Measurements from ENCODE around the gene ZC3H12A.

ZC3H12A gene

DNA sequence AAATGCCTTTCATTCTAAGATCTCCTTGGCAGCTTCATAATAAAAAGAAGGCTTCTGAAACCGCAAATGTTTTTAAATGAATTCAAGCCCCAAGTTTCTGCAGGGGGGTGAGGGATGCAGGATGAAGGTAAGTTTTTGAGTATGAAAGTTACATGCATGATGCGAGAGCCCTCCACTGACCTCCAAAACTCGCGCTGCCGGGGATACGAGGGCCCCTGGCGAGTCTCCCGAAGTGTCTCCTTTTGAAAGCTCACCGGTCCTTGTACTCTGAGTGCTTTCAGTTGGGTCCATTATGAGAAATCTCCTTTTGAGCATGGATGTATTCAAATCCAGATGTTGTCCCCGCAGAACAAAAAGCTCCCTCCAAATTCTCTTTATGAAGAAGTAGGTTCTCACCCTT lies 18.9 kb upstream of the ZC3H12A start:
- no peak for DNase-seq (ENCODE audit: low spot score)

DNA sequence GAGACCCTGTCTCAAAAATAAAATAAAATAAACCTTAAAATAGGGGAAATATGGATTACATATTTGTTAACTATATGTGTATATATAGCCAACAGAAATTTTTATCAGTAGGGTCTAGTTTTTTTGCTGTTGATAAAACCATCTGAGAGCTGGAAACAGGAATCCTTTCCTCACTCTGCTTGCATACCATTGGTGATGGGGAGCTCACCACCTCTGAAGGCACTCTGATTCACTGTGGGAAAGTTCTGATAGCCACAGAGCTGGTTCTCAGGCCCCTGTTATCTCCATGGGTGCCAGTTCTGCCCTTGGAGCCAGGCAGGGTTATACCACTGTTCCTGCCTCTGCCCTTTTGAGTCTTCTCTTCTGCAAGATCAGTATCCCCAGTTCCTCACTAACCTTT lies 17.8 kb upstream of the ZC3H12A start:
- DNase-seq (ENCODE audit: low spot score) = no peak

DNA sequence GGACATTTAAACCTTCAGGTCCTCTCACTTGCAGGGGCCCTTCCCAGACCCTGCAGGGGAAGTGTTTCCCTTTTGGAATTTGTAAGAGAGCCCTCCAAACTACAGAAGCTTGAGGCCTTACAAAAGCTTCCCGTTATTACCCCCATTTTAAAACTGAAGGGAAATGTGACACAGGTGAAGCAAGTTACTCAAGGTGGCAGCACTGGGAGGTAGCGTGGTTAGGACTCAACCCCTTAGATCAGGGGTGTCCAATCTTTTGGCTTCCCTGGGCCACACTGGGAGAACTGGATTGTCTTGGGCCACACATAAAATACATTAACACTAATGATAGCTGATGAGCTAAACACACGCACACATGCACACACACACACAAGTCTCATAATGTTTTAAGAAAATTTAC lies 15.8 kb upstream of the ZC3H12A start:
- no peak for DNase-seq (ENCODE audit: low spot score)

DNA sequence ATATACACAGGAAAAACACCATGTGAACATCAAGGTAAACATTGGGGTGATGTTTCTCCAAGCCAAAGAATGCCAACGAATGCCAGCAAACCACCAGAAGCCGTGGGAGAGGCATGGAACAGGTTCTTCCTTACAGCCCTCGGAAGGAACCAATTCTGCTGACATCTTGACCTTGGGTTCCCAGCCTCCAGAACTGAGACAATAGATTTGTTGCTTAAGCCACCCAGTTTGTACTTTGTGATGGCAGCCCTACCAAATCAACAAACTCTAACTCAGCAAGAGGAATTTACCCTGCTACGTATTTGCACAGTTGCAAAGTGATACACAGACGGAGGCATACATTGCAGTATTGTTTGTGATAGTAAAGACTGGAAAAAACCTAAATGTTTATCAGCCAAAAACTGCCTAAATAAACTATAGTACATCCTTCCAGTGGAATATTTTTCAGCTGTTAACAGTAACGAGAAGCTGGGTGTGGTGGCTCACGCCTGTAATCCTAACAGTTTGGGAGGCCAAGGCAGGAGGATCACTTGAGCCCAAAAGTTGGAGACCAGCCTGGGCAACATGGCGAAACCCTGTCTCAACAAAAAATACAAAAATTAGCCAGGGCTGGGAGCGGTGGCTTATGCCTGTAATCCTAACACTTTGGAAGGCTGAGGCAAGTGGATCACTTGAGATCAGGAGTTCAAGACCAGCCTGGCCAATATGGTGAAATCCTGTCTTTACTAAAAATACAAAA lies 12.5 kb upstream of the ZC3H12A start:
- no peak for DNase-seq (ENCODE audit: low spot score)

DNA sequence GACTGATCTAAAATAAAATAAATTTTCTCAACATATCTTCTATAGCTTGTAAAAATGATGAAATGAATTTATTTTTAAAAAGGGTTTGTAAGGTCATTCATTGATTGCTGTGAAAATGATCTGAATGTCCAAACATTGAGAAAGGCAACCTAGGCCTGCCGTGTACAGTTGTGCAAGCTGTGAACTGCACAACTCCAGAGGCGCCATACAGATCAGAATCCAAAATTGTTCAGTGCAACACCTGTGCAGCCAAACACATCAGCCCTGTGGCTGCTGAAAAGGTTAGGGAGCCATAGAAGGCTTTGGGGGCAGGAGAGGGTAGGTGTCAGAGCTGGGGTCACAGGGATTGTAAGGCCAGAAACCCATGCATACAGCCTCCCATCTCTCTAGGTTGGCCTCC lies 9.9 kb upstream of the ZC3H12A start:
- no peak for DNase-seq (ENCODE audit: low spot score)

DNA sequence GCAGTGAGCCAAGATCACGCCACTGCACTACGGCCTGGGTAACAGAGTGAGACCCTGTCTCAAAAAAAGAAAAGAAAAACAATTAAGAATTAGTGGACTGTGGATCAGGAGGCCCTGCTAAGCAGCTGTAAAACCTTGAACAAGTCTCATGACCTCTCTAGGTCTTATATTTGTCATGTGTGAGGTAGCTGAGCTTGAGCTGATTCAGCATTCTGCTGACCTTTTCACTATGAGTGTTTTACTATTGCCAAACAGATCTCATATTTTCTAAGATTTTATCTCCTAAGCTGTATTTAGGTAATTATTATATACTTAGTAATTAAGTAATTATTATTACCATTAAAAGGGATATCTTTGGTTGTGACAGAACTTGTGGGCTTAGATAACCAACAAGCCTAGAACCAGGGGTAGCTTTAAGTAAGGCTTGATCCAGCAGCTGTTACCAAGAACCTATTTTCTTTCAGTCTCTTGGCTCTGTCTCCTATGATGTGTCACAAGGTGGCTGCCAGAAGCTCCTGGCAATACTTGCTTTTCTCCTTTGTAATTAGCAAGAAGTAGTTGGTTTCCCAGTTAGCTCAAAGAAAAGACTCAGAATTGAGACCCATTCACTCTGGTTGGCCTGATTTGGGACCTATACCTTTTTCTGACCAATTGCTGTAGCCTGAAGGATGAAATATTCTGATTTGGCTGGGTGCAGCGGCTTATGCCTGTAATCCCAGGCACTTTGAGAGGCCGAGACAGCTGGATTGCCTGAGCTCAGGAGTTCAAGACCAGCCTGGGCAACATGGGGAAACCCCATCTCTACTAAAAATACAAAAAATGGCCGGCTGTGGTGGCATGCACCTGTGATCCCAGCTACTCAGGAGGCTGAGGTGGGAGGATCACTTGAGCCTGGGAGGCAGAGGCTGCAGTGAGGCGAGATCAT lies 8.5 kb upstream of the ZC3H12A start:
- no peak for DNase-seq (ENCODE audit: low spot score)

DNA sequence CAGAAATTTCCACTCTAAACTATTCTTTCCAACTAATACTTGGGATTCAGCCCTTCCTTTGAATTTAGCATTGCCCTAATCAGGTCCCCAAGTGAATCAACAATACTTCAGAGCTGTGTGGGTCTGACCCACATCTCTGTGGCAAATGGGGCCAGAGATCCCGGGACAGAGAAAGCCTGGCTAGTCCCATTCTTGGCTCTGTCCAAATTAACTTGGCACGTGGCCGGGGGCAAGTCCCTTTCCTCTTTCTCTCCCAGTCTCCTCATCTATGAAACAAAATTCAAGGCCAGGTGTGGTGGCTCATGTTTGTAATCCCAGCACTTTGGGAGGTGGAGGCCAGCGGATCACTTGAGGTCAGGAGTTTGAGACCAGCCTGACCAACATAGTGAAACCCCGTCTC lies 6.3 kb upstream of the ZC3H12A start:
- no peak for DNase-seq (ENCODE audit: low spot score)

DNA sequence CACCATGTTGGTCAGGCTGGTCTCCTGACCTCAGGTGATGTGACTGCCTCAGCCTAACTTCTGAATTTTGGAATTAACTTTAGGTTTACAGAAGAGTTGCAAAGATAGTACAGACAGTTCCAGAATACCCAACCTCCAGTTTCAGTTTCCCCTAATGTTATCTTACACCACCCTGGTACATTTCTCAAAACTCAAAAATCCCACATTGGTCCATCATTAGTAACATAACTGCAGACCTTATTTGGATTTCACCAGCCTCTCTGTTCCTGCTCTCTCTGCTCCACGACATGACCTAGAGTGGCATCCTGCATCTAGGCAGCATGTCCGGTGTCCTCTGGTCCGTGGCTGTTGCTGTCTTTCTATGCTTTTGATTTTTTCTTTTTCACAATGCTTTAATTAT lies 5.0 kb upstream of the ZC3H12A start:
- DNase-seq (ENCODE audit: low spot score) = no peak

DNA sequence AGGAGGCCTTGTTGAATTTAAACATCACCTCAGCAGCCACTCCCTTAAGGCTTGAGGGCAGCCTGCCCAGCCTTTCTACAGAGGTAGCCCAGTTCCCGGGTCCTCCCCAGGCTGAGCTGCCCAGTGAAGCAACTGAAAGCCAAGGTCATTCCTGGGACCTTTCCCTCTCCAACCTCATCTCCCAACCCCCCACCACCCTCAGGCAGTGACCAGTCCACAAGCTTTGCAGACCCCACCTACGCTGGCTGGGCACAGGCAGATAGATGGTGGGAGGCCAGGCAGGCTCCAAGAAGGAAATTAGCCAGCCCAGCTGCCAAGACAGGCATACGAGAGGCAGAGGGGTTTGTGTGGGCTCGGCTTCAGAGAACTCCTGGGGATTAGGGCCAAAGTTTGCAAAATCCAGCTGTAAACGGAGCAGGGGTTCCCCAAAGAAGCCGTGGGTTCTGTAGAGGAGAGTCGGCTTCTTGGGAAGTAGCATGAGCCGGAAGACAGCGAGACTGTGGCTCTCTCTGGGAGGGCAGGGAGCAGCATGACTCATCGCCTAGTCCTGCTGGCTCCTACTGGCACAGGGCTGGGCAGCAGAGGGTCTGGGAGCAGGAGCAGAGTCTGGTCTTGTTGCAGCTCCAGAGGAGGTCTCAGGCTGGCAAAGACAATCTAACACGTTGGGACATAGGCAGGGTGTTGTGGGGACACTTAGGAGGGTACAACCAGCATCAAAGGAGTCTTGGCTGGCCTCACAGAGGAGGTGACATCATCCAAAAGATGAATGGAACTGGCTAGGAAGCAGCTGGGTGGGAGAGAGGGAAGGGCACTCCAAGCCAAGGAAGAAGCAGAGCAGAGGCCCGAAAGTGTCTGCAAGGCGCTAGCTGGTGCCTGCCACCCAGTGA lies 2.8 kb upstream of the ZC3H12A start:
- no peak for DNase-seq (ENCODE audit: low spot score)

DNA sequence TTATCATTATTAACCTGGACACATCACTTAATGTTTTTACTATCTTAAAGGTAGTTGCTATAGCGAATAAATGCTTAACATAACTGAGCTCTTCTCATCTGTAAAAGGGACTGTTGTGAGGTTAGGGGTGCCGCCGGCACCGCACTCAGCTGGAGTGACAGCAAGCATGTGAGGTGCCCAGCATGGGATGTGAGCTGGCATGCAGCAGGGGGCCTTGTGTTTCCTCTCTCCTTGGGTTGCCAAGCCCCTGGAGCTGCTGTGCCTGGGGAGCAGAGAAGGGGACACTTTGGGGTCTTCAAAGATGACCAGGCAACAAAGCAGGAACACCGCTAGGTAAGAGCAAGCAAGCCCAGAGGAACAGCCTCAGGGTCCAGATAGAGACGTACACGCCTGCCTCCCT lies 2.1 kb upstream of the ZC3H12A start:
- DNase-seq (ENCODE audit: low spot score) = no peak

DNA sequence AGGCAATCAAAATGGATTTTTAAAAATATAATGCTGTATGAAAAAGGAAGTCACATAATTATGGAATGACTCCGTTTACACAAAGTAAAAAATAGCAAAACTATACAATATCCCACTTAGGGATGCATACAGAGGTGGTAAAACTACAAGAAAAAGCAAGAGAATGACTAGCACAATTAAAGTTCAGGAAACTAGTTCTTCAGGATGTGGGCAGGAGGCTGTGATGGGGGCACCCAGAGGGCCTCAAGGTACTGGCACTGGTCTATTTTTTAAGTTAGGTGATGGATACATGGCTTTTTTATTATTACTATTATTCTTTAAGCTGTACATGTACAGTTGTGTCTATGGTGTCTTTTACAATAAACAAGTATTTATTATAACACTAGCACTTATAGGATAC lies 1.4 kb upstream of the ZC3H12A start:
- DNase-seq (ENCODE audit: low spot score) = no peak

DNA sequence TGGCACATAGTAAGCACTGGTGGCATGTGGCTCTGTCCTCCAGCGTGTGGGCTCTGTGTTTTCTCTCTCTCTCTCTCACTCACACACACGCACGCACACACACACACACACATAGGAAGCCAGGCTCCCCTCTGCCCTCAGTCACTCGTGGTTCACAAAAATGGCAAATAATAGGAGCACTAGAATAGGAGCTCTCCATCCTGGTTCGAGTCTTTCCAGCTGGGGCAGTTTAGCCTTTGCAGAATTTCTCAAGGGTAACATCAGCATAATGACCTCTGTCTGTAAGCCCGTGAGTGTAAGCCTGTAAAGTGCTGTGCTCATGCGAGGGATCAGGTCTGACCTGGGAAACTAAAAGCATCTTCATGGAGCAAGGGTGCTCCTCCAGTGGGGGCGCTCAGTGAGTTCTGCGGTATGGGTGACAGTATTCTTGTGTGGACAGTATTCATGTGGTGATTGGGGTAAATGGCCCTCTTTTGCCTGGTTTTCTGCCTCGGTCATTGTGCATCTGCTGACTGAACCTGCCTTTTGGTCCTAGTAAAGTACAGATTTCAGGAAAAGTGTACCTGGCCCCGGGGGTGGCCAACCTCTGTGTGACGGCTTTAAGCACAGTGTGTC lies 842 bp upstream of the ZC3H12A start:
- peak; percentile 52 for DNase-seq (ENCODE audit: low spot score)

DNA sequence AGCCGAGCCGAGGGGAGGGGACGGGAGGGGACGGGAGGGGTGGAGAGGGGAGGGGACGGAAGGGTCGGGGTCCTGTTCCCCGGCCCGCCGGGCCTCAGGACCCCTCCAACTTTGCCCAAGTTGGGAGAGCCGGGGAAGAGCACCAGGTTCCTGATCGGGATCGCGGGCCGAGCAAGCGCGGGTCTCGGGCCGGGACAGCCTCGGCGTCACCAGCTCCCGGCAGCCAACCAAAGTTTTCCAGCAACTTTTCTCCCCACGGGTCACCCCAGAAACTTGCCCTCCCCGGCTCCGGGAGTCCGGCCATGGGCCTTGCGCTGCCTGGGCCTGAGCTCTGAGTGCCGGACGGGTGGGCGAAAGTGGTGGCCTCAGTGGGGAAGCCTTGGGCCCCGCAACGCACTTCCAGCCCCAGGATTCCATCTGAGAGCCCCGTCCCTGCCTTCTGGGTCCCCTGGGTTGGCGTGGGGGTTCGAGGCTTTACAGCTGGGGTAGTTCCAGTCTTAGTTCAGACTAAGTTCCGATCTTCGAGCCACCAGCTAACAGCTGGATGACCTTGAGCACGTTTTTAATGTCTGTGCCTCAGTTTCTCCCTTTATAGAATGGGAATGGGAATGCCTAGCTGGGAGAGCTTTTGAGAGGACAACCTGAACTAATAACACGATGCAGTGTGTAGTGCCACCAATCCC lies 458 bp downstream of the ZC3H12A start:
- DNase-seq (ENCODE audit: low spot score) = peak; percentile 42

DNA sequence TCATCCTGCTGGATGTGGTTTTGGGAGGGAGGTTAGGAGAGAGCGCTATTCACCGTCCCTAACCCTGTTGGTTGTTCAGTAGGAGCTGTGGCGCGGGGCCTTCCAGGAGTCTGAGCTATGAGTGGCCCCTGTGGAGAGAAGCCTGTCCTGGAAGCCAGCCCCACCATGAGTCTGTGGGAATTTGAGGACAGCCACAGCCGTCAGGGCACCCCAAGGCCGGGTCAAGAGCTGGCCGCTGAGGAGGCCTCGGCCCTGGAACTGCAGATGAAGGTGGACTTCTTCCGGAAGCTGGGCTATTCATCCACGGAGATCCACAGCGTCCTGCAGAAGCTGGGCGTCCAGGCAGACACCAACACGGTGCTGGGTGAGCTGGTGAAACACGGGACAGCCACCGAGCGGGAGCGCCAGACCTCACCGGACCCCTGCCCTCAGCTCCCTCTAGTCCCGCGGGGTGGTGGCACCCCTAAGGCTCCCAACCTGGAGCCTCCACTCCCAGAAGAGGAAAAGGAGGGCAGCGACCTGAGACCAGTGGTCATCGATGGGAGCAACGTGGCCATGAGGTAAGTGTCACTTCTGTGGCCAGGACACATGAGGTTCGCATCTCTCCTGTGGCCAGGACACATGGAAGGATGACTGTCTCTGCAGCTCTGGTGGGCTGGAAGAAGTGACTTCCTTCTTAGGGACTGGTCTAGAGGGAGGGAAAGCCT lies 1.2 kb downstream of the ZC3H12A start:
- DNase-seq (ENCODE audit: low spot score) = no peak

DNA sequence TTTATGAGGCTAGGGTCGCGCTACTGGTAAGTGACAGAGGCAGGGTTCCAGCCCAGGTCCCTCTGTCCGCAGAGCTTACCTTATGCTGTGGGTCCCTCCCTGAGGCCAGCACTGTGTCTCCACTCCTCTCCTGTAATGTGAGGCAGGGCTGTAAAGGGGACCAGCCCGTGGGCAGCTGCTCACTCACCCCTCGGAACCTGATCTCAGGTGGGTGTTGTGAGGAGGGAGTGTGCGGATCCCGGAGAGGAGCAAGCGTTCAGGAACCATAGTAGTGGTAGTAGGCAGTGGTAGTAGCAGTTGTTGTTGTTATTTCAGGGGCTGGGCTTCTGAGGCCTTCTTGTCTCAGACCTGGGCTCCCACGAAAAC lies 1.7 kb downstream of the ZC3H12A start:
- DNase-seq (ENCODE audit: low spot score) = peak; percentile 26

DNA sequence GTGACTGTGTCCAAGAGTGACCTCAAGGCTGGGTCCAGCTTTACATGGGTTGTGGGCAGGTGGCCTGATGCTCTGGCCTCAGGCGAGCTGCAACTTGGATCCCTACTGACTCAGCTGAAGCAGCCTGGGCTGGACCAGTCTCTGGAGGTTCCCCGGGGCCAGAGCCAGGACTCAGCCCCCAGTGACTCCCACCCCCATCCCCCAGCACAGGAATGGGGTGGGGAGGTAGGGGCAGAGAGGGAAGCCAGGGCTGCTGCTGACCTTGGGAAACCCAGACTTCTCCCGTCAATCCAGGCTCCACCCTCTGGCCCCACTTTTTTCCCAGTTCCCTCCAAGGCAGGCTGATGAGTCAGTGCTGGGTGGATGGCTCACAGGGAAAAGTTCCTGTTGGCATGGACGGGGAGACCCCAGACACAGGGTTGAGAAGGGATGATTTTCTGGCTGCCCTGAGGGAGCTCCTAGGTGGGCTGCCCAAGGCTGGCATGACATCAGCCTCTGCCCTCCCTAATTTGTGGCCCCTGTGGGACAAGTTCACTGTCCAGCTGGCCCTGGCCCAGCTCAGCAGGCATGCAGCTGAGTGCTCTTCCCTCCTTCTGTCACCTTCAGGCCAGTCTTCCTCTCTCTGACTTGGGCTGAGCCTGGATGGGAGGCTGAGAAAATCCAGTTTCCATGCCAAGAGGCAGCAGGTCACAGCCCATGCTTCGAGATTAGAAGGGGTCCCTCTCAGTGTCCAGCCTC lies 2.2 kb downstream of the ZC3H12A start:
- no peak for DNase-seq (ENCODE audit: low spot score)

DNA sequence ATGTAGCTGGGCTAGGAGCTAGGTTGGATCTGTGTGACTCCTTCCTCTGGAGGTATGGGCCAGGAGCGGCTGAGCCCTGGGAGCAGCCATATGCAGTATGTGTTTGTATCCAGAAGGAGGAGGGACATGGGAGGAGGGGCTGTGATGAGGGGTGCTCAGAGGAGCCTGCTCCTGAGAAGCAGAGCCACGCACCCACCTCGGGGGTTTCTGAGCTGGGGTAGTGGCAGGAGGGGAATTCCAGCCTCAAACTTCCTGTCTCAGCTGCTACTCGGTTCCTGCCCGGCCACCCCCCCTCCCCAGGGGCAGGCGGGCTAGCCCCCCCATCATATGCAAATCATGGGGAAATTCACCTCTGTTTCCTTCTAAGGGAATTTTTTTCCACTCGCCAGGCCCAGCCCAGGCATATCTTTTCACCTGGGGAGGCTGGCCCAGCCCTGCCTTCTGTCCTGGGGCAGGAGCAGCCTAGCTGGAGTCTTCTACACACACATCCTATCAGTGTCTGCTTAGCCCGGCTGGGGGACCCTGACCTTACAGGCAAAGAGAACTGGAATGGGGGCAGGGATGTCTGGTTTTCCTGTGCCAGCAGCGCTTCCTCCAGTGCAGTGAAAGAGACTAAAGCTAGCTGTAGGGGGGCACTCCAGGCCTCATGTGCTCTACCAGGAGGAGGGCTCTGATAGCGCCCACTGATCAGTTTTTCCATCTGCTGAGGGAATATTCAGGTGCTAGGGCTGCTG lies 3.0 kb downstream of the ZC3H12A start:
- peak; percentile 76 for DNase-seq (ENCODE audit: low spot score)

DNA sequence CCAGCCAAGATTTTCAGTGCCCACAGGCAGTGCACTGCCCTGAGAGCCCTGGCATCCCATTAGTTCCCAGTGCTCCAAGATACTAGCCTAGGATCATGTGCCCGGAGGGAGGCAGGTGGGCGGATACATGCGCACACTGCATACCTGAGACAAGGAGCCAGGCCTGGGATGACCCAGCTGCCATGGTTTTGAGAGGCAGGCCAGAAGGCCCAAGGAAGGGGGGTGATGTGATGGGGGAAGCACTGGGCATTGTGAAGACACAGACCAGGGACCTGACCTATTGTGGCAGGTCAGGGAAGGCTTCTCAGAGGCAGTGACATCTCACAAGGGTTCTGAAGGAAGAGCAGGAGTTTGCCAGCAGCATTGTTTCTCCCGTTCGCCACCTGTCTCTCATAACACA lies 3.6 kb downstream of the ZC3H12A start:
- no peak for DNase-seq (ENCODE audit: low spot score)

DNA sequence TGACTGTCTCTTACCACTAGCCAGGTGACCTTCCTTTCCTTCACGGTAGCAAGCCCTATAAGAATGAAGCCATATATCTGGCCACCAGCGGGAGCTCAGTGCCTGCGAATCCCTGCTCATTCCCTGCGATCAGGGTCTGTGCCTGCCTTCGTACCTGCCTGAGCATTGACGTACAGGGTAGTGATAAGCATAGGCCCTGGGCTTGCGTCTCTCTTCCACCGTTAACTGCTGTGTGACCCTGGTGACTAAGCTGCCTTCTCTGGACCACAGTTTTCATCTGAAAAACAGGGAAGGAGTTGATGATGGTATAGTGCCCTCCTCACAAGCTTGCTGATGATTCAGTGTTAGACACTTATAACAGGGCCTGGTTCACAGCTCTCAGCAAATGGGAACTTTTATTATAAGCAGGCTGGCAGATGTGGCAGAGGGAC lies 4.1 kb downstream of the ZC3H12A start:
- peak; percentile 38 for DNase-seq (ENCODE audit: low spot score)

Data from NAMALWA (cell line).